HepG2 (cell line): Measurements from ENCODE around the gene SUPT4H1. TPM values are rescaled to one million over a fixed set of nuclear protein-coding genes. Genes with fewer than 3 reads are reported as not detected.

Experiments
- ATAC-seq: fragments of 200-7000 bp; cut with Tn5 transposase; 3 replicates; pipeline ENCODE4 v1.9.1; 2020; ENCODE audit warnings: mild to moderate bottlenecking, moderate library complexity
- BruUV-seq: library from RNA; stranded (reverse); fragments of 400-500 nt; replicated peaks from 2 replicates; lab custom pipeline; 2021; lab: Mats Ljungman, UMichigan
- CTCF ChIA-PET: fragments of 300-600 bp; formaldehyde crosslinking; extraction: SDS; loops from one replicate; lab custom pipeline; 2021; ENCODE audit warnings: low total read pairs, inconsistent platforms, low intra/inter-chr PET ratio; lab: Yijun Ruan, JAX
- POLR2A ChIA-PET: fragments of 350-600 bp; sonication (Branson Sonifier 250); formaldehyde crosslinking; loops from one replicate; lab custom pipeline; 2020; ENCODE audit warnings: antibody characterized with exemption, inconsistent platforms; lab: Yijun Ruan, JAX
- DNase-seq: peaks from one replicate; pipeline ENCODE4 v3.0.0-alpha.2; 2015; ENCODE audit warnings: low spot score
- FAIRE-seq: peaks from 3 replicates; lab custom pipeline; 2011; peaks lifted over from hg19 to GRCh38; lab: Jason Lieb, UNC
- H2AFZ ChIP-seq: one replicate; pipeline ENCODE4 v1.6.1; 2011; ENCODE audit warnings: low read length, inconsistent platforms
- H3K27ac ChIP-seq: fragments of 300-600 bp; 3 replicates; pipeline ENCODE4 v1.8.0; 2011; ENCODE audit warnings: mixed run types, mild to moderate bottlenecking, mixed read lengths, low read length, inconsistent platforms; ENCODE audit not compliant: insufficient read depth; ENCODE audit errors: extremely low read length
- H3K27me3 ChIP-seq, 2 experiments: fragments of 200-600 bp in 1 of 2; 2 replicates in 1 of 2; 3 replicates in 1 of 2; pipeline versions ENCODE4 v1.6.0 to v1.8.0; 2011; ENCODE audit warnings: low read length in 2 of 2, mild to moderate bottlenecking in 2 of 2, moderate library complexity in 2 of 2, inconsistent platforms in 1 of 2; ENCODE audit not compliant: insufficient read depth in 2 of 2, control insufficient read depth in 1 of 2
- H3K36me3 ChIP-seq, 2 experiments: fragments of 200-600 bp in 1 of 2; replicated peaks in 1 of 2; 2 replicates in 1 of 2; 3 replicates in 1 of 2; pipeline versions ENCODE4 v1.5.1 to v1.8.0; 2011; ENCODE audit warnings: low read length in 2 of 2, inconsistent platforms in 1 of 2; ENCODE audit not compliant: insufficient read depth in 2 of 2, control insufficient read depth in 1 of 2
- H3K4me1 ChIP-seq: 2 replicates; pipeline ENCODE4 v1.5.1; 2012; ENCODE audit warnings: low read length, inconsistent platforms; ENCODE audit not compliant: insufficient read depth
- H3K4me2 ChIP-seq: 2 replicates; pipeline ENCODE4 v1.6.0; 2011; ENCODE audit warnings: low read depth, low read length, inconsistent platforms
- H3K4me3 ChIP-seq, 3 experiments: fragments of 200-600 bp in 1 of 3; sonication (generic), shearing (Covaris generic) in 1 of 3; replicated peaks in 1 of 3; 2 replicates each; pipeline ENCODE4 v1.5.1; 2011 to 2016; ENCODE audit warnings: low read length in 3 of 3, inconsistent platforms in 2 of 3, low read depth in 2 of 3, mild to moderate bottlenecking in 2 of 3, control low read depth in 1 of 3, mixed read lengths in 1 of 3; ENCODE audit not compliant: insufficient read depth in 1 of 3
- H3K79me2 ChIP-seq: one replicate; pipeline ENCODE4 v1.6.1; 2011; ENCODE audit warnings: low read length, inconsistent platforms; ENCODE audit not compliant: insufficient read depth
- H3K9ac ChIP-seq: 2 replicates; pipeline ENCODE4 v1.6.0; 2011; ENCODE audit warnings: mild to moderate bottlenecking, low read depth, low read length, inconsistent platforms; ENCODE audit not compliant: insufficient read depth
- H3K9me3 ChIP-seq: 2 replicates; pipeline ENCODE4 v1.5.1; 2012; ENCODE audit warnings: mild to moderate bottlenecking, low read length
- H4K20me1 ChIP-seq: 2 replicates; pipeline ENCODE4 v1.6.0; 2011; ENCODE audit warnings: inconsistent platforms, mild to moderate bottlenecking, low read length, moderate library complexity; ENCODE audit not compliant: insufficient read depth
- MZF1 ChIP-seq: sonication (generic); formaldehyde crosslinking; IDR thresholded peaks from 2 replicates; pipeline ENCODE4 v1.8.1; 2023; ENCODE audit warnings: mild to moderate bottlenecking, missing genetic modification reagents, borderline replicate concordance
- RBM39 ChIP-seq: fragments of 200-400 bp; formaldehyde crosslinking; IDR thresholded peaks from one replicate; pipeline ENCODE4 v1.6.1; 2018; ENCODE audit warnings: antibody characterized with exemption, mild to moderate bottlenecking, low read depth, low read length; ENCODE audit not compliant: poor library complexity, severe bottlenecking
- SCMH1 ChIP-seq: sonication (generic); formaldehyde crosslinking; IDR thresholded peaks from 2 replicates; pipeline ENCODE4 v1.9.0; 2021; ENCODE audit warnings: missing genetic modification reagents, mild to moderate bottlenecking, borderline replicate concordance
- SRSF9 ChIP-seq: fragments of 200-400 bp; formaldehyde crosslinking; IDR thresholded peaks from 2 replicates; pipeline ENCODE4 v1.6.1; 2018; ENCODE audit warnings: borderline replicate concordance, mild to moderate bottlenecking, low read depth, low read length; ENCODE audit not compliant: insufficient read depth, poor library complexity, severe bottlenecking
- ZC3H4 ChIP-seq: sonication (generic); formaldehyde crosslinking; IDR thresholded peaks from 2 replicates; pipeline ENCODE4 v1.4.0; 2020; ENCODE audit warnings: missing genetic modification reagents, borderline replicate concordance
- ZNF770 ChIP-seq: sonication (generic); formaldehyde crosslinking; IDR thresholded peaks from 2 replicates; pipeline ENCODE4 v1.5.0; 2020; ENCODE audit warnings: mild to moderate bottlenecking, missing genetic modification reagents
- WGBS: methylation state at CpG from one replicate; pipeline ENCODE4 v1.1.6; 2017; ENCODE audit warnings: low lambda C conversion rate; 5-methylcytosine and 5-hydroxymethylcytosine counted together
- in situ Hi-C: cut with HindIII; loops from 2 replicates; pipeline ENCODE4 v1.10.0; 2017; ENCODE audit warnings: low pct_unique_long_range_greater_than_20kb; ENCODE audit not compliant: extremely low pct_ligation_motif_present
- intact Hi-C: fragments of 100-400 bp; cut with micrococcal nuclease; formaldehyde crosslinking; loops from one replicate; pipeline ENCODE4 v1.10.0; 2022; ENCODE audit not compliant: unreplicated experiment
- polyA plus RNA-seq, 8 experiments: library from polyadenylated mRNA; depleted of rRNA in 3 of 8; stranded (reverse) in 7 of 8; unstranded in 1 of 8; fragments of >200 nt; fragmentation: Illumina TruSeq in 4 of 8; extraction: Trizol in 4 of 8; gene quantifications; 2 replicates each; pipeline versions ENCODE4 v1.2.1 to v1.2.3, GENCODE V29; 2011 to 2016; ENCODE audit warnings: low read depth in 4 of 8, missing spikeins in 1 of 8, mixed read lengths in 1 of 8; ENCODE audit not compliant: insufficient read depth in 1 of 8
- total RNA-seq, 5 experiments: library from RNA; depleted of rRNA; stranded (reverse); fragments of >200 nt; fragmentation: Illumina TruSeq; extraction: Trizol; gene quantifications; 2 replicates each; pipeline ENCODE4 v1.2.3, GENCODE V29; 2016; ENCODE audit warnings: low read depth in 1 of 5

Gene SUPT4H1
- total and polyA plus RNA-seq, 2 of the 13 experiments (the other 11 are each of a cell fraction or from before 2014, with no cell fraction given), result 155 to 244 TPM

- Histone ChIP-seq H3K4me2 (no peak overlapping the region), H3K4me1 (peaks cover 57% of the 10 kb centered on the region), H3K36me3 (no peaks in the 10 kb centered on the region), H3K27me3 (peaks cover 7 to 22% of the 10 kb centered on the region in 2 experiments), H3K9me3 (no peaks in the 10 kb centered on the region), H3K27ac (no peak overlapping the region), H2AFZ (no peak overlapping the region), H3K79me2 (no peaks in the 10 kb centered on the region), H3K4me3 (no peak overlapping the region), H3K9ac (no peak overlapping the region), H4K20me1 (no peaks in the 10 kb centered on the region)
- 85% methylated on average over 17 of the region's 31 CpGs for WGBS
- in situ Hi-C loops (no loop called here), intact Hi-C loops (no loop called here)
- CTCF ChIA-PET, result no interaction called here
- DNase-seq, result no peak
- no TSS peak for BruUV-seq
- ATAC-seq, result no peak
- POLR2A ChIA-PET, result no interaction called here
- TF ChIP-seq SRSF9 (no peak), ZC3H4 (CRISPR knock-in tag) (no peak), RBM39 (peak; percentile 64), MZF1 (CRISPR knock-in tag) (no peak), ZNF770 (CRISPR knock-in tag) (0 out of 2 replicates have a peak, but pooled peaks have one; percentile 14), SCMH1 (CRISPR knock-in tag) (no peak)
- FAIRE-seq, result no peak
Observed at GRCh38 chr17:58331815-58332777, 19.9 kb downstream of the SUPT4H1 start.
